Right lung (tissue), 5 donors: Measurements from ENCODE around the gene LGALS16. TPM values are rescaled to one million over a fixed set of nuclear protein-coding genes. Genes with fewer than 3 reads are reported as not detected.

Source experiments
- polyA plus RNA-seq, 5 donors: library from polyadenylated mRNA; unstranded; fragments of 120-200 nt; gene quantifications; one replicate each; pipeline versions ENCODE4 v1.2.1 to v1.2.3, GENCODE V29; 2013; ENCODE audit warnings: inconsistent platforms in 1 of 5, low replicate concordance in 1 of 5; ENCODE audit not compliant: insufficient read length in 5 of 5, insufficient read depth in 1 of 5

The LGALS16 gene
- polyA plus RNA-seq, 5 donors = not detected

Other genes with a start within 250 kb of the LGALS16 start
- gene ZFP36, start 249.1 kb upstream of the LGALS16 start, polyA plus RNA-seq = 100 to 1,000 TPM in 1 of 5 donors, 10 to 100 TPM in 4; 36.6 to 122 (median 82.1) TPM
- 10 to 100 TPM; 75.8 to 98.2 (median 89.8) TPM for gene PLEKHG2, start 243.2 kb upstream of the LGALS16 start, polyA plus RNA-seq
- 1,000 to 10,000 TPM; 1,340 to 2,075 (median 1,433) TPM for gene RPS16, start 220.0 kb upstream of the LGALS16 start, polyA plus RNA-seq
- gene SUPT5H, start 210.3 kb upstream of the LGALS16 start, polyA plus RNA-seq = 100 to 1,000 TPM; 112 to 153 (median 126) TPM
- 10 to 100 TPM; 57.7 to 81.3 (median 69.1) TPM for gene TIMM50, start 175.1 kb upstream of the LGALS16 start, polyA plus RNA-seq
- under 1 TPM; 0.18 to 0.59 (median 0.43) TPM for gene DLL3, start 157.0 kb upstream of the LGALS16 start, polyA plus RNA-seq
- under 1 TPM in 4 of 5 donors, not detected in 1; 0.25 to 0.51 (median 0.42) TPM for gene SELENOV, start 140.8 kb upstream of the LGALS16 start, polyA plus RNA-seq
- 1 to 10 TPM; 4.1 to 5.4 (median 4.6) TPM for gene EID2B, start 123.1 kb upstream of the LGALS16 start, polyA plus RNA-seq
- 10 to 100 TPM; 11.7 to 17.9 (median 15.9) TPM for gene EID2, start 115.8 kb upstream of the LGALS16 start, polyA plus RNA-seq
- gene LGALS13, start 53.4 kb upstream of the LGALS16 start, polyA plus RNA-seq = not detected
- under 1 TPM in 1 of 5 donors, not detected in 4; 0.37 TPM for gene LGALS14, start 48.6 kb downstream of the LGALS16 start, polyA plus RNA-seq
- gene CLC, start 82.1 kb downstream of the LGALS16 start, polyA plus RNA-seq = 1 to 10 TPM; 1.2 to 3.1 (median 1.4) TPM
- not detected for gene LEUTX, start 122.9 kb downstream of the LGALS16 start, polyA plus RNA-seq
- 10 to 100 TPM; 23.8 to 30.9 (median 25.3) TPM for gene DYRK1B, start 178.2 kb downstream of the LGALS16 start, polyA plus RNA-seq
- gene FBL, start 190.5 kb downstream of the LGALS16 start, polyA plus RNA-seq = 100 to 1,000 TPM; 290 to 390 (median 350) TPM